ENCODE results near the gene MT1M.

- no peak for TF ChIP-seq POLR2A (IDR thresholded peaks at IDR 0.05)
- no peak for TF ChIP-seq CTCF (IDR thresholded peaks at IDR 0.05 in 8 of 11, conservative IDR thresholded peaks at IDR 0.05 in 3 of 11)
These were observed 26.4 kb upstream of the MT1M start for GRCh38 chr16:56606071-56606475.
